Liver (tissue), 9 donors: ENCODE data around the gene PSPN. TPM values are rescaled to one million over a fixed set of nuclear protein-coding genes. Genes with fewer than 3 reads are reported as not detected.

Source experiments
- DNase-seq: peaks from one replicate; pipeline ENCODE4 v3.0.0-alpha.2; 2017; ENCODE audit warnings: low spot score
- H3K27ac ChIP-seq, 2 donors: one replicate each; pipeline ENCODE4 v1.7.0; 2013; ENCODE audit warnings: inconsistent platforms in 2 of 2, low read length in 2 of 2, control low read depth in 1 of 2, low read depth in 1 of 2, mild to moderate bottlenecking in 1 of 2
- H3K27me3 ChIP-seq, 4 donors: one replicate each; pipeline versions ENCODE4 v1.6.1 to v1.7.0; 2013; ENCODE audit warnings: low read length in 3 of 4, inconsistent platforms in 1 of 4, mild to moderate bottlenecking in 1 of 4, moderate library complexity in 1 of 4; ENCODE audit not compliant: control insufficient read depth in 4 of 4, insufficient read depth in 4 of 4
- H3K36me3 ChIP-seq, 4 donors: one replicate each; pipeline versions ENCODE4 v1.6.1 to v1.7.0; 2013; ENCODE audit warnings: low read length in 3 of 4, mild to moderate bottlenecking in 3 of 4, low read depth in 1 of 4, moderate library complexity in 1 of 4; ENCODE audit not compliant: control insufficient read depth in 4 of 4, insufficient read depth in 3 of 4
- H3K4me1 ChIP-seq, 4 donors: one replicate each; pipeline versions ENCODE4 v1.6.1 to v1.7.0; 2013; ENCODE audit warnings: low read length in 3 of 4, mild to moderate bottlenecking in 3 of 4, moderate library complexity in 1 of 4; ENCODE audit not compliant: control insufficient read depth in 4 of 4, insufficient read depth in 4 of 4
- H3K4me3 ChIP-seq, 3 donors: one replicate each; pipeline versions ENCODE4 v1.6.1 to v1.7.0; 2013; ENCODE audit warnings: low read length in 3 of 3, control low read depth in 1 of 3, low read depth in 1 of 3, mild to moderate bottlenecking in 1 of 3
- H3K9ac ChIP-seq, 2 donors: one replicate each; pipeline ENCODE4 v1.7.0; 2013; ENCODE audit warnings: low read length in 2 of 2, mild to moderate bottlenecking in 2 of 2, moderate library complexity in 2 of 2, control low read depth in 1 of 2, low read depth in 1 of 2
- H3K9me3 ChIP-seq, 4 donors: one replicate each; pipeline versions ENCODE4 v1.6.1 to v1.7.0; 2013; ENCODE audit warnings: low read length in 3 of 4; ENCODE audit not compliant: control insufficient read depth in 4 of 4
- EGR1 ChIP-seq, 2 donors: IDR thresholded peaks; 2 replicates each; pipeline ENCODE4 v1.6.1; 2016 to 2018; ENCODE audit warnings: antibody characterized with exemption in 2 of 2, low read depth in 2 of 2
- FOXA1 ChIP-seq: IDR thresholded peaks from 2 replicates; pipeline ENCODE4 v1.6.1; 2016; ENCODE audit warnings: antibody characterized with exemption
- GABPA ChIP-seq, 2 donors: IDR thresholded peaks in 1 of 2; conservative IDR thresholded peaks in 1 of 2; 2 replicates each; pipeline ENCODE4 v1.6.1; 2016; ENCODE audit warnings: antibody characterized with exemption in 2 of 2, mild to moderate bottlenecking in 1 of 2, moderate library complexity in 1 of 2
- HNF4A ChIP-seq, 2 donors: conservative IDR thresholded peaks; 2 replicates each; pipeline ENCODE4 v1.6.1; 2016; ENCODE audit warnings: antibody characterized with exemption in 2 of 2, mild to moderate bottlenecking in 2 of 2
- HNF4G ChIP-seq: IDR thresholded peaks from 2 replicates; pipeline ENCODE4 v1.6.1; 2016; ENCODE audit warnings: antibody characterized with exemption
- RXRA ChIP-seq, 2 donors: IDR thresholded peaks; 2 replicates each; pipeline ENCODE4 v1.6.1; 2017 to 2018; ENCODE audit warnings: antibody characterized with exemption in 2 of 2, mild to moderate bottlenecking in 1 of 2
- SP1 ChIP-seq: IDR thresholded peaks from 2 replicates; pipeline ENCODE4 v1.6.1; 2018; ENCODE audit warnings: antibody characterized with exemption, mild to moderate bottlenecking
- TAF1 ChIP-seq: conservative IDR thresholded peaks from 2 replicates; pipeline ENCODE4 v1.6.1; 2016; ENCODE audit warnings: antibody characterized with exemption, mild to moderate bottlenecking
- YY1 ChIP-seq: IDR thresholded peaks from 2 replicates; pipeline ENCODE4 v1.6.1; 2016; ENCODE audit warnings: antibody characterized with exemption, mild to moderate bottlenecking
- WGBS: extraction: QIAGEN DNeasy Blood & Tissue Kit; methylation state at CpG from one replicate; pipeline ENCODE4 v1.1.7; 2013; 5-methylcytosine and 5-hydroxymethylcytosine counted together
- polyA plus RNA-seq, 2 donors: library from polyadenylated mRNA; stranded (reverse) in 1 of 2; unstranded in 1 of 2; fragments of 200-250 nt in 1 of 2; fragments of >200 nt in 1 of 2; fragmentation: Nextera tagmentation in 1 of 2; extraction: Ambion mirVana in 1 of 2; gene quantifications; one replicate each; pipeline versions ENCODE4 v1.2.1 to v1.2.3, GENCODE V29; 2013 to 2015
- total RNA-seq, 2 donors: library from RNA; depleted of rRNA; stranded (reverse); fragments of >200 nt; gene quantifications; one replicate each; pipeline ENCODE4 v1.2.3, GENCODE V29; 2014
- TF ChIP-seq, protein P1 (sequence below): IDR thresholded peaks from 2 replicates; pipeline ENCODE4 v1.6.1; 2016; ENCODE audit warnings: antibody characterized with exemption
- donor health status: healthy.
- donor health status: healthy.
- donor health status: healthy.
- donor health status: healthy.
- donor health status: healthy.

PSPN gene
- total and polyA plus RNA-seq, 4 donors = 0.51 to 0.75 (median 0.62) TPM

- TF ChIP-seq, protein P1, sequence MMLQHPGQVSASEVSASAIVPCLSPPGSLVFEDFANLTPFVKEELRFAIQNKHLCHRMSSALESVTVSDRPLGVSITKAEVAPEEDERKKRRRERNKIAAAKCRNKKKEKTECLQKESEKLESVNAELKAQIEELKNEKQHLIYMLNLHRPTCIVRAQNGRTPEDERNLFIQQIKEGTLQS = peak; percentile 25
- TF ChIP-seq FOXA1 (peak; percentile 14), YY1 (peak; percentile 61), HNF4G (peak; percentile 20), EGR1 (IDR thresholded peaks at IDR 0.05; ENCODE audit: low read depth in 2 of 2) (peak; percentile 68 to 84), RXRA (IDR thresholded peaks at IDR 0.05) (peak; percentile 7 to 43)
These were observed 49.4 kb upstream of the PSPN start (continued) for GRCh38 chr19:6424939-6425731.

DNA sequence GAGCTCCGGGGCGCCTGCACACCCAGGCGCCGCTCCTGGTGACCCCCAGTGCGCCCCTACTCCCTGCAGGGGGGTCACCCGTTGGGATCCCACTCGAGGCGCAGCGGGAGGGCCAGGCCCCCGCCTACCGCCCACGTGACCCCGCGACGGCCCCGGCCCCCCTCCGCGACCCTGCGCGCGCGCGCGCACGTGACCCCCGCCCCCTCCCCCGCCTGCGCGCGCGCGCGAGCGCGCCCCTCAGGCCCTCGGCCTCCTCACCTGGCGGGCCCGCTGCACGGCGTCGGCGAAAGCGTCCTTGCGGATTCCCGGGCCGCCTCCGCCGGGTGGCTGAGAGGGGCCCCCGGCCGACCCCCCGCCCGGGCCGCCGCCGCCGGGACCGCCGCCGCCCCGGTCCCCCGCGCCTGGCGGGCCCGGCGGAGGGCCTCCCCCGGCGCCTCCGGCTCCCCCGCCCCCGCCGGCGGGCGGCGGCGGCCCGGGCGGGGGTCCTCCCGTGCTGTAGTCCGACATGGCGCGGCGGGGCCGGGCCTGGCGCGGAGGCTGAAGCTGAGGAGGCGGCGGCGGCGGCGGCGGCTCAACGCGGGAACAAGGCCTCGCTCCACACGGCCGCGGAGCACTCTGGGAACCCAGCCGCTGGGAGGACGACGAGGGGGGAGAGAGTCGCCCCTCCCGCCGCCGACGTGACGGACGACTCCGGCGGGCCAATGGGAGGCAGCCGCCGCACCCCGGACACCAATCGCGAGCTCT is 48.6 kb upstream of the PSPN start, which contains the start of gene KHSRP:
Gene KHSRP (minus strand): TSS at position 617 of the 744 bp plus-strand sequence. CDS start 110 bp downstream, at position 507.
- no peaks in the 10 kb centered on the region for H3K9me3 ChIP-seq
- peak within 1 kb of the TSS in 1 of 2 donors; percentile 70 for H3K9ac ChIP-seq
- peak within 1 kb of the TSS; percentile 83 to 94 (median 88) for H3K4me3 ChIP-seq
- H3K27ac ChIP-seq = peak within 1 kb of the TSS; percentile 52 to 75
- no peak for DNase-seq
- under 1% methylated on average over 114 of the region's 114 CpGs for WGBS
- H3K4me1 ChIP-seq = peaks cover 1 to 32% (median 20%) of the 10 kb centered on the region in 4 donors
- TF ChIP-seq YY1 (peak; percentile 3), SP1 (no peak)
- no peaks in the 10 kb centered on the region for H3K27me3 ChIP-seq
- H3K36me3 ChIP-seq = peaks cover 7 to 23% (median 16%) of the 10 kb centered on the region in 4 donors

DNA sequence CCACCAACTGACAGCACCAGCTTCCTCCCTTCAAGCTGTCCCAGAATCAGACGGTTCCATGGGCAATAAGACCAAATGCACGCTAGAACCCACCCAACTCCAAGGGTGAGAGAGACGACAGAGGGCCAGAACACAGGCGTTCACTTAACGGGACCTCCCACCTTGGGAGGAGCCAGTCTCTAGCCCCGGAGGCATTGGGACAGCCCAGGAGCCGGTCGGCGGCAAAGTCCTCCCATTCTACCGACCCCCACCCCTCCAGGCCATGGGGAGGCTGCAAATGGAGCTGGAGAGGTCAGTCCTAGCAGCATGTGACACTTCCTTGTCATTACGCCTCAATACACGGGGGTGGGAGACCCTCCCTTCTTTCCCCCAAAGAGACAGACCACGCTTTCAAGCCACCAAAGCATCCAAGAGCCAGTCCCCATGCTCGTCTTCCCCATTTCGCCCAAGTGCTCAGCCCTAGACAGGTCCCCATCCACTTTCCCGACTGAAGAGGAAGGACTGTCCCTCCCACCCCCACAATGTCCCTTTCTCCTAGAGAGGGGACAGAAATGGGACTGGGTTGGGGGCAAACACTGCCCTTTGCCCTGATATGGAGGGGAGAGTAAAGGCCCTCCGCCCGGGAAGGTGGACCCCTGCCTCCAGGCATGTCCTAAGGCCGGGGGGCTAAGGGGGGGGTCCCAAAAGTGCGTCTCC is 47.9 kb upstream of the PSPN start:
- peak; percentile 57 for DNase-seq
- Histone ChIP-seq H3K4me3 (peak overlapping the region; percentile 83 to 94 (median 88)), H3K9me3 (no peaks in the 10 kb centered on the region), H3K27me3 (no peaks in the 10 kb centered on the region), H3K9ac (peak overlapping the region in 1 of 2 donors; percentile 70), H3K27ac (peak overlapping the region in 1 of 2 donors; percentile 52), H3K36me3 (peaks cover 7 to 29% (median 22%) of the 10 kb centered on the region in 4 donors), H3K4me1 (peaks cover 1 to 32% (median 20%) of the 10 kb centered on the region in 4 donors)
- WGBS = 2% methylated on average over 20 of the region's 20 CpGs
- peak in 1 of 2 donors; percentile 16 for TF ChIP-seq HNF4A (conservative IDR thresholded peaks at IDR 0.05)
- no peak for TF ChIP-seq RXRA (IDR thresholded peaks at IDR 0.05)

GRCh38 chr19:6421075-6422014 is 45.6 kb upstream of the PSPN start:
- peaks cover 15 to 48% (median 44%) of the 10 kb centered on the region in 4 donors for H3K36me3 ChIP-seq
- DNase-seq = no peak

More at GRCh38 chr19:6421075-6422014, 45.6 kb upstream of the PSPN start:
- no peaks in the 10 kb centered on the region for H3K9me3 ChIP-seq
- H3K4me1 ChIP-seq = peaks cover 1 to 32% (median 20%) of the 10 kb centered on the region in 4 donors
- H3K27me3 ChIP-seq = no peaks in the 10 kb centered on the region
- TF ChIP-seq TAF1 (no peak), GABPA (IDR thresholded peaks at IDR 0.05 in 1 of 2, conservative IDR thresholded peaks at IDR 0.05 in 1 of 2) (no peak)
- 89% methylated on average over 20 of the region's 20 CpGs for WGBS
- H3K9ac ChIP-seq = no peak overlapping the region
- no peak overlapping the region for H3K4me3 ChIP-seq
- H3K27ac ChIP-seq = no peak overlapping the region
